ENCODE measurements around the gene RSF1.

The RSF1 gene

GRCh38 chr11:77710358-77710757 is 110.2 kb downstream of the RSF1 start:
- no peaks in the 10 kb centered on the region for H3K9me3 Mint-ChIP-seq
- H3K4me3 Mint-ChIP-seq: no peak overlapping the region
- intact Hi-C loops (cut with micrococcal nuclease): no loop called here
- peaks cover 38% of the 10 kb centered on the region for H3K36me3 Mint-ChIP-seq (ENCODE audit: low read depth)
- H3K27ac Mint-ChIP-seq: no peak overlapping the region
- H3K27me3 Mint-ChIP-seq: no peaks in the 10 kb centered on the region
- H3K4me1 Mint-ChIP-seq (ENCODE audit: low read depth): no peaks in the 10 kb centered on the region

GRCh38 chr11:77705876-77706579 is 114.5 kb downstream of the RSF1 start:
- no peaks in the 10 kb centered on the region for H3K9me3 Mint-ChIP-seq
- H3K4me3 Mint-ChIP-seq: no peak overlapping the region
- no peak overlapping the region for H3K27ac Mint-ChIP-seq
- intact Hi-C loops (cut with micrococcal nuclease): no loop called here
- H3K27me3 Mint-ChIP-seq: no peaks in the 10 kb centered on the region
- no peaks in the 10 kb centered on the region for H3K4me1 Mint-ChIP-seq (ENCODE audit: low read depth)
- H3K36me3 Mint-ChIP-seq (ENCODE audit: low read depth): peaks cover 35% of the 10 kb centered on the region

- intact Hi-C loops (cut with micrococcal nuclease): no loop called here
- H3K36me3 Mint-ChIP-seq (ENCODE audit: low read depth): peaks cover 40% of the 10 kb centered on the region
- H3K9me3 Mint-ChIP-seq: no peaks in the 10 kb centered on the region
- no peak overlapping the region for H3K4me3 Mint-ChIP-seq
- H3K27ac Mint-ChIP-seq: no peak overlapping the region
- H3K27me3 Mint-ChIP-seq: no peaks in the 10 kb centered on the region
- no peaks in the 10 kb centered on the region for H3K4me1 Mint-ChIP-seq (ENCODE audit: low read depth)
Measured at GRCh38 chr11:77705195-77705875, 115.2 kb downstream of the RSF1 start.

- intact Hi-C loops (cut with micrococcal nuclease): no loop called here
- no peaks in the 10 kb centered on the region for H3K4me1 Mint-ChIP-seq (ENCODE audit: low read depth)
- H3K9me3 Mint-ChIP-seq: no peaks in the 10 kb centered on the region
- H3K27me3 Mint-ChIP-seq: no peaks in the 10 kb centered on the region
- peaks cover 40% of the 10 kb centered on the region for H3K36me3 Mint-ChIP-seq (ENCODE audit: low read depth)
- no peak overlapping the region for H3K27ac Mint-ChIP-seq
- H3K4me3 Mint-ChIP-seq: no peak overlapping the region
Measured at GRCh38 chr11:77704029-77704428, 116.5 kb downstream of the RSF1 start.

- intact Hi-C loops (cut with micrococcal nuclease): no loop called here
- Mint-ChIP-seq H3K36me3 (ENCODE audit: low read depth) (peaks cover 56% of the 10 kb centered on the region), H3K9me3 (no peaks in the 10 kb centered on the region), H3K4me3 (no peak overlapping the region), H3K27ac (no peak overlapping the region), H3K4me1 (ENCODE audit: low read depth) (no peaks in the 10 kb centered on the region), H3K27me3 (no peaks in the 10 kb centered on the region)
Measured at GRCh38 chr11:77699425-77699824, 121.1 kb downstream of the RSF1 start.

GRCh38 chr11:77698896-77699295 is 121.6 kb downstream of the RSF1 start:
- no peaks in the 10 kb centered on the region for H3K4me1 Mint-ChIP-seq (ENCODE audit: low read depth)
- peaks cover 52% of the 10 kb centered on the region for H3K36me3 Mint-ChIP-seq (ENCODE audit: low read depth)
- H3K27ac Mint-ChIP-seq: no peak overlapping the region
- intact Hi-C loops (cut with micrococcal nuclease): no loop called here
- H3K9me3 Mint-ChIP-seq: no peaks in the 10 kb centered on the region
- no peaks in the 10 kb centered on the region for H3K27me3 Mint-ChIP-seq
- no peak overlapping the region for H3K4me3 Mint-ChIP-seq

- Mint-ChIP-seq H3K4me3 (no peak overlapping the region), H3K9me3 (no peaks in the 10 kb centered on the region), H3K36me3 (ENCODE audit: low read depth) (peaks cover 59% of the 10 kb centered on the region), H3K27me3 (no peaks in the 10 kb centered on the region), H3K27ac (no peak overlapping the region), H3K4me1 (ENCODE audit: low read depth) (no peaks in the 10 kb centered on the region)
- intact Hi-C loops (cut with micrococcal nuclease): no loop called here
Measured at GRCh38 chr11:77697865-77698264, 122.7 kb downstream of the RSF1 start.

GRCh38 chr11:77695417-77695816 is 125.1 kb downstream of the RSF1 start:
- Mint-ChIP-seq H3K9me3 (no peaks in the 10 kb centered on the region), H3K36me3 (ENCODE audit: low read depth) (peaks cover 61% of the 10 kb centered on the region), H3K27me3 (no peaks in the 10 kb centered on the region), H3K4me3 (no peak overlapping the region), H3K27ac (no peak overlapping the region), H3K4me1 (ENCODE audit: low read depth) (no peaks in the 10 kb centered on the region)
- intact Hi-C loops (cut with micrococcal nuclease): no loop called here

GRCh38 chr11:77690649-77691048 is 129.9 kb downstream of the RSF1 start:
- intact Hi-C loops (cut with micrococcal nuclease): no loop called here
- H3K36me3 Mint-ChIP-seq (ENCODE audit: low read depth): peaks cover 81% of the 10 kb centered on the region
- H3K27ac Mint-ChIP-seq: no peak overlapping the region

GRCh38 chr11:77687088-77687487 is 133.4 kb downstream of the RSF1 start:
- no peaks in the 10 kb centered on the region for H3K4me1 Mint-ChIP-seq (ENCODE audit: low read depth)
- no peak overlapping the region for H3K4me3 Mint-ChIP-seq
- H3K36me3 Mint-ChIP-seq (ENCODE audit: low read depth): peaks cover 88% of the 10 kb centered on the region
- no peak overlapping the region for H3K27ac Mint-ChIP-seq
- no peaks in the 10 kb centered on the region for H3K9me3 Mint-ChIP-seq
- intact Hi-C loops (cut with micrococcal nuclease): no loop called here
- no peaks in the 10 kb centered on the region for H3K27me3 Mint-ChIP-seq

More at GRCh38 chr11:77690649-77691048, 129.9 kb downstream of the RSF1 start:
- Mint-ChIP-seq H3K27me3 (no peaks in the 10 kb centered on the region), H3K4me3 (no peak overlapping the region), H3K9me3 (no peaks in the 10 kb centered on the region), H3K4me1 (ENCODE audit: low read depth) (no peaks in the 10 kb centered on the region)

- H3K36me3 Mint-ChIP-seq (ENCODE audit: low read depth): peaks cover 83% of the 10 kb centered on the region
- no peak overlapping the region for H3K27ac Mint-ChIP-seq
- no peak overlapping the region for H3K4me3 Mint-ChIP-seq
- H3K9me3 Mint-ChIP-seq: no peaks in the 10 kb centered on the region
- intact Hi-C loops (cut with micrococcal nuclease): no loop called here
- no peaks in the 10 kb centered on the region for H3K27me3 Mint-ChIP-seq
- H3K4me1 Mint-ChIP-seq (ENCODE audit: low read depth): no peaks in the 10 kb centered on the region
Measured at GRCh38 chr11:77677138-77677537, 143.4 kb downstream of the RSF1 start.

GRCh38 chr11:77672264-77672663 is 148.3 kb downstream of the RSF1 start:
- intact Hi-C loops (cut with micrococcal nuclease): no loop called here
- H3K27ac Mint-ChIP-seq: no peak overlapping the region
- no peaks in the 10 kb centered on the region for H3K4me1 Mint-ChIP-seq (ENCODE audit: low read depth)
- H3K27me3 Mint-ChIP-seq: no peaks in the 10 kb centered on the region
- no peak overlapping the region for H3K4me3 Mint-ChIP-seq
- H3K9me3 Mint-ChIP-seq: no peaks in the 10 kb centered on the region
- peaks cover 100% of the 10 kb centered on the region for H3K36me3 Mint-ChIP-seq (ENCODE audit: low read depth)

GRCh38 chr11:77669848-77670511 is 150.5 kb downstream of the RSF1 start:
- peaks cover 99% of the 10 kb centered on the region for H3K36me3 Mint-ChIP-seq (ENCODE audit: low read depth)
- intact Hi-C loops (cut with micrococcal nuclease): no loop called here
- no peak overlapping the region for H3K27ac Mint-ChIP-seq

GRCh38 chr11:77668760-77669159 is 151.8 kb downstream of the RSF1 start:
- no peak overlapping the region for H3K4me3 Mint-ChIP-seq
- peaks cover 97% of the 10 kb centered on the region for H3K36me3 Mint-ChIP-seq (ENCODE audit: low read depth)
- no peaks in the 10 kb centered on the region for H3K27me3 Mint-ChIP-seq
- H3K27ac Mint-ChIP-seq: no peak overlapping the region
- H3K9me3 Mint-ChIP-seq: no peaks in the 10 kb centered on the region
- intact Hi-C loops (cut with micrococcal nuclease): no loop called here
- H3K4me1 Mint-ChIP-seq (ENCODE audit: low read depth): no peaks in the 10 kb centered on the region

More at GRCh38 chr11:77669848-77670511, 150.5 kb downstream of the RSF1 start:
- H3K27me3 Mint-ChIP-seq: no peaks in the 10 kb centered on the region
- H3K4me3 Mint-ChIP-seq: no peak overlapping the region
- H3K4me1 Mint-ChIP-seq (ENCODE audit: low read depth): no peaks in the 10 kb centered on the region
- no peaks in the 10 kb centered on the region for H3K9me3 Mint-ChIP-seq

Measured in dendritic cell treated with granulocyte-macrophage colony-stimulating factor and Interleukin-4, amounts not matched to agents 40 ng/mL and 50 ng/mL, for 4 days (primary cell).